ENCODE results near the gene CAV1. TPM values are rescaled to one million over a fixed set of nuclear protein-coding genes. Genes with fewer than 3 reads are reported as not detected.

Gene CAV1
- total and polyA plus RNA-seq, 2 experiments from 2014 or later = 16.0 to 21.1 TPM

DNA sequence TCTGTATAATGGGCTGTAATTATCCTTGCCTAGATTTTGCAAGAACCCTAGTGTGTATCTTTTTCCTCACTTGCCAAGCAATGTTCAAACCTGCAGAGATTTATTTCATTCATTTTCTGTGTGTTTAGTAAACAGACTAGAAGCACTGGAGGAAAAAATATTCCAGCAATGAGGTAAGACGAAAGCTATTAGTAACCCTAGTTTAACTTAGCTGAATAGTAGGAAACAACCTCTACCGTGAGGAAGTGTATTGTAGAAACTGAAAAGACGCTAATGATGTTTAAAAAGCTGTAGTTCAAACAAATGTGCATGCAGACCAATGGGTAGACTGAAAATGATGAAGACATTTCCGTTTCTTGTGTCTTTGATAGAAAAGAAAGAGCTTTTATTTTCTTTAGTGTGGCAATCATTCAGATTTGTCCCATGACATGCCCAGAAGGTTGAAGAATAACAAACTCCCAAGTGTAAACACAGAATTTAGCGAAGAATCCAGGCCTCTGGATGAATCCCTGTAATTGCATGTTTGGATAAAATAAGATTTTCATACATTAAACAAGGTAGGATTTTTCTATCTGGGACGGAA lies 20.7 kb downstream of the CAV1 start:
- no peaks in the 10 kb centered on the region for H3K36me3 Mint-ChIP-seq (ENCODE audit: low read depth)

More for the DNA sequence above, 20.7 kb downstream of the CAV1 start:
- no peaks in the 10 kb centered on the region for H3K9me3 Mint-ChIP-seq
- Histone ChIP-seq H4K20me1 (replicated peaks; ENCODE audit: insufficient read depth) (no peaks in the 10 kb centered on the region), H3K36me3 (ENCODE audit: insufficient read depth) (no peaks in the 10 kb centered on the region), H3K9me2 (ENCODE audit: insufficient read depth) (no peaks in the 10 kb centered on the region), H3K27ac (ENCODE audit: low read depth) (no peak overlapping the region), H3F3A (replicated peaks; ENCODE audit: low read depth) (no peaks in the 10 kb centered on the region), H3K4me1 (ENCODE audit: insufficient read depth) (no peaks in the 10 kb centered on the region), H3K4me2 (no peak overlapping the region), H2AFZ (no peak overlapping the region), H3K4me3 (no peak overlapping the region), H3K27me3 (ENCODE audit: insufficient read depth) (no peaks in the 10 kb centered on the region), H3K79me2 (replicated peaks; ENCODE audit: insufficient read depth) (no peaks in the 10 kb centered on the region)
- DNase-seq (ENCODE audit: low spot score) = no peak
- ATAC-seq = no peak
- TF ChIP-seq, protein P1, sequence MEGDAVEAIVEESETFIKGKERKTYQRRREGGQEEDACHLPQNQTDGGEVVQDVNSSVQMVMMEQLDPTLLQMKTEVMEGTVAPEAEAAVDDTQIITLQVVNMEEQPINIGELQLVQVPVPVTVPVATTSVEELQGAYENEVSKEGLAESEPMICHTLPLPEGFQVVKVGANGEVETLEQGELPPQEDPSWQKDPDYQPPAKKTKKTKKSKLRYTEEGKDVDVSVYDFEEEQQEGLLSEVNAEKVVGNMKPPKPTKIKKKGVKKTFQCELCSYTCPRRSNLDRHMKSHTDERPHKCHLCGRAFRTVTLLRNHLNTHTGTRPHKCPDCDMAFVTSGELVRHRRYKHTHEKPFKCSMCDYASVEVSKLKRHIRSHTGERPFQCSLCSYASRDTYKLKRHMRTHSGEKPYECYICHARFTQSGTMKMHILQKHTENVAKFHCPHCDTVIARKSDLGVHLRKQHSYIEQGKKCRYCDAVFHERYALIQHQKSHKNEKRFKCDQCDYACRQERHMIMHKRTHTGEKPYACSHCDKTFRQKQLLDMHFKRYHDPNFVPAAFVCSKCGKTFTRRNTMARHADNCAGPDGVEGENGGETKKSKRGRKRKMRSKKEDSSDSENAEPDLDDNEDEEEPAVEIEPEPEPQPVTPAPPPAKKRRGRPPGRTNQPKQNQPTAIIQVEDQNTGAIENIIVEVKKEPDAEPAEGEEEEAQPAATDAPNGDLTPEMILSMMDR (conservative IDR thresholded peaks at IDR 0.05; ENCODE audit: low read depth in 2 of 2) = no peak
- TF ChIP-seq NANOG (IDR thresholded peaks at IDR 0.05; ENCODE audit: borderline replicate concordance) (no peak), EZH2 (IDR thresholded peaks at IDR 0.05; ENCODE audit: low read depth, unreplicated experiment) (no peak), JUNB (IDR thresholded peaks at IDR 0.05; ENCODE audit: unreplicated experiment) (no peak), ZNF331 (CRISPR knock-in tag; IDR thresholded peaks at IDR 0.05; ENCODE audit: low read depth) (no peak), ZNF114 (CRISPR knock-in tag; IDR thresholded peaks at IDR 0.05) (no peak), STAT1 (IDR thresholded peaks at IDR 0.05; ENCODE audit: unreplicated experiment) (no peak), ETS1 (IDR thresholded peaks at IDR 0.05) (no peak), REST (IDR thresholded peaks at IDR 0.05; ENCODE audit: unreplicated experiment) (no peak), POLR2AphosphoS5 (IDR thresholded peaks at IDR 0.05; ENCODE audit: low read depth) (no peak), CREB1 (CRISPR knock-in tag; IDR thresholded peaks at IDR 0.05; ENCODE audit: low read depth) (no peak), ZNF462 (CRISPR knock-in tag; IDR thresholded peaks at IDR 0.05) (no peak), EZH2phosphoT487 (IDR thresholded peaks at IDR 0.05; ENCODE audit: unreplicated experiment) (no peak)
- peaks cover 2% of the 10 kb centered on the region for H3K27me3 Mint-ChIP-seq (ENCODE audit: insufficient read depth, low read depth, poor library complexity)
- H3K4me1 Mint-ChIP-seq = no peaks in the 10 kb centered on the region
- no peak overlapping the region for H3K4me3 Mint-ChIP-seq
- H3K27ac Mint-ChIP-seq = no peak overlapping the region
